Neural cell (in vitro differentiated cells): ENCODE data around the gene PGA3. TPM values are rescaled to one million over a fixed set of nuclear protein-coding genes. Genes with fewer than 3 reads are reported as not detected.
"Not testable (repeated sequence)": the region's sequence is repeated elsewhere in the genome, so short reads cannot be mapped to it uniquely, and the experiment has no call there.

Source experiments
- H2AFZ ChIP-seq: fragments of 200-600, 300-800 bp; sonication (generic), shearing (Covaris generic); 2 replicates; pipeline ENCODE4 v1.6.0; 2014; ENCODE audit warnings: low read depth, mild to moderate bottlenecking, antibody characterized with exemption, low read length, moderate library complexity
- H3F3A ChIP-seq: fragments of 200-600 bp; shearing (Covaris generic); 2 replicates; pipeline ENCODE4 v1.6.1; 2016; ENCODE audit warnings: mild to moderate bottlenecking, moderate library complexity, mixed read lengths, antibody characterized with exemption, low read length; ENCODE audit not compliant: insufficient read depth, poor library complexity, severe bottlenecking
- H3K27ac ChIP-seq: fragments of 200-600, 300-800 bp; sonication (generic), shearing (Covaris generic); 2 replicates; pipeline ENCODE4 v1.5.1; 2014; ENCODE audit warnings: mild to moderate bottlenecking, low read length, moderate library complexity
- H3K27me3 ChIP-seq: fragments of 300-800, 200-600 bp; sonication (generic), shearing (Covaris generic); 2 replicates; pipeline ENCODE4 v1.6.0; 2014; ENCODE audit warnings: mild to moderate bottlenecking, low read depth, low read length, moderate library complexity; ENCODE audit not compliant: insufficient read depth
- H3K36me3 ChIP-seq: fragments of 300-800, 200-600 bp; sonication (generic), shearing (Covaris generic); 2 replicates; pipeline ENCODE4 v1.5.1; 2014; ENCODE audit warnings: mild to moderate bottlenecking, antibody characterized with exemption, low read length, moderate library complexity; ENCODE audit not compliant: insufficient read depth
- H3K4me2 ChIP-seq: fragments of 300-800, 200-600 bp; sonication (generic), shearing (Covaris generic); 2 replicates; pipeline ENCODE4 v1.6.0; 2014; ENCODE audit warnings: mild to moderate bottlenecking, low read length
- H3K4me3 ChIP-seq: fragments of 300-800, 200-600 bp; sonication (generic), shearing (Covaris generic); 2 replicates; pipeline ENCODE4 v1.5.1; 2014; ENCODE audit warnings: mild to moderate bottlenecking, low read length, moderate library complexity
- H3K79me2 ChIP-seq: fragments of 200-600 bp; shearing (Covaris generic); replicated peaks from 2 replicates; pipeline ENCODE4 v1.6.0; 2014; ENCODE audit warnings: mild to moderate bottlenecking, low read length, moderate library complexity; ENCODE audit not compliant: insufficient read depth
- H3K9ac ChIP-seq: fragments of 300-800, 200-600 bp; sonication (generic), shearing (Covaris generic); 2 replicates; pipeline ENCODE4 v1.6.1; 2016; ENCODE audit warnings: mild to moderate bottlenecking, low read length, mixed read lengths
- H3K9me2 ChIP-seq: fragments of 200-600 bp; shearing (Covaris generic); 2 replicates; pipeline ENCODE4 v1.6.1; 2016; ENCODE audit warnings: mild to moderate bottlenecking, low read length, mixed read lengths; ENCODE audit not compliant: insufficient read depth
- H3K9me3 ChIP-seq: fragments of 200-600, 300-800 bp; sonication (generic), shearing (Covaris generic); 2 replicates; pipeline ENCODE4 v1.6.1; 2016; ENCODE audit warnings: mild to moderate bottlenecking, mixed run types, low read length, moderate library complexity, mixed read lengths
- H4K20me1 ChIP-seq: fragments of 200-600 bp; shearing (Covaris generic); 2 replicates; pipeline ENCODE4 v1.6.1; 2016; ENCODE audit warnings: mild to moderate bottlenecking, mixed run types; ENCODE audit not compliant: insufficient read depth
- CTCF ChIP-seq: fragments of 450-650 bp; IDR thresholded peaks from 2 replicates; pipeline ENCODE4 v1.5.1; 2014; ENCODE audit warnings: antibody characterized with exemption, mild to moderate bottlenecking, moderate library complexity; ENCODE audit not compliant: poor library complexity, severe bottlenecking
- EP300 ChIP-seq: fragments of 450-650 bp; conservative IDR thresholded peaks from 2 replicates; pipeline ENCODE4 v1.6.1; 2014; ENCODE audit warnings: antibody characterized with exemption, mild to moderate bottlenecking, moderate library complexity; ENCODE audit not compliant: poor library complexity, severe bottlenecking
- EZH2 ChIP-seq: fragments of 200-600, 300-800 bp; shearing (Covaris generic), sonication (generic); IDR thresholded peaks from 2 replicates; pipeline ENCODE4 v1.6.1; 2014; ENCODE audit warnings: antibody characterized with exemption, low read length, borderline replicate concordance, mild to moderate bottlenecking; ENCODE audit not compliant: insufficient read depth, poor library complexity, severe bottlenecking
- MXI1 ChIP-seq: fragments of 450-650 bp; conservative IDR thresholded peaks from 2 replicates; pipeline ENCODE4 v1.6.1; 2014; ENCODE audit warnings: antibody characterized with exemption, mild to moderate bottlenecking; ENCODE audit not compliant: poor library complexity, severe bottlenecking
- POLR2AphosphoS5 ChIP-seq: IDR thresholded peaks from 2 replicates; pipeline ENCODE4 v1.6.1; 2012
- RAD21 ChIP-seq: fragments of 450-650 bp; conservative IDR thresholded peaks from 2 replicates; pipeline ENCODE4 v1.6.1; 2014; ENCODE audit warnings: antibody characterized with exemption, mild to moderate bottlenecking, moderate library complexity
- SMC3 ChIP-seq: fragments of 450-650 bp; conservative IDR thresholded peaks from 2 replicates; pipeline ENCODE4 v1.6.1; 2014; ENCODE audit warnings: antibody characterized with exemption, mild to moderate bottlenecking, moderate library complexity; ENCODE audit not compliant: poor library complexity
- TAF1 ChIP-seq: IDR thresholded peaks from 2 replicates; pipeline ENCODE4 v1.6.1; 2012; ENCODE audit warnings: low read depth
- polyA plus RNA-seq: library from polyadenylated mRNA; depleted of rRNA; stranded (reverse); fragments of >200 nt; gene quantifications from 2 replicates; pipeline ENCODE4 v1.2.3, GENCODE V29; 2014

PGA3 gene
- polyA plus RNA-seq, 1 donor from 2014 or later = not detected

GRCh38 chr11:61164606-61165424, 38.5 kb upstream of the PGA3 start:
- no peak overlapping the region for H3K27ac ChIP-seq
- no peaks in the 10 kb centered on the region for H3K27me3 ChIP-seq
- TF ChIP-seq POLR2AphosphoS5 (no peak), RAD21 (no peak), MXI1 (no peak), CTCF (no peak)
- no peaks in the 10 kb centered on the region for H3F3A ChIP-seq
- H3K9me2 ChIP-seq = no peaks in the 10 kb centered on the region
- no peaks in the 10 kb centered on the region for H3K9me3 ChIP-seq
- no peak overlapping the region for H3K4me2 ChIP-seq
- H3K79me2 ChIP-seq = no peaks in the 10 kb centered on the region
- no peak overlapping the region for H2AFZ ChIP-seq
- no peaks in the 10 kb centered on the region for H4K20me1 ChIP-seq
- H3K4me3 ChIP-seq = no peak overlapping the region
- no peaks in the 10 kb centered on the region for H3K36me3 ChIP-seq
- H3K9ac ChIP-seq = no peak overlapping the region

GRCh38 chr11:61165785-61166184, 37.5 kb upstream of the PGA3 start:
- H3K27me3 ChIP-seq, H3K27ac ChIP-seq, H2AFZ ChIP-seq, H3K9ac ChIP-seq, H3F3A ChIP-seq, H3K9me2 ChIP-seq, H3K4me3 ChIP-seq, H3K9me3 ChIP-seq, H4K20me1 ChIP-seq, H3K36me3 ChIP-seq, H3K79me2 ChIP-seq, H3K4me2 ChIP-seq: not testable (repeated sequence)

GRCh38 chr11:61166331-61166730, 37.0 kb upstream of the PGA3 start:
- H3K9ac ChIP-seq, H3K4me3 ChIP-seq, H3K79me2 ChIP-seq, H4K20me1 ChIP-seq, H3K27me3 ChIP-seq, H3K36me3 ChIP-seq, H3K9me3 ChIP-seq, H2AFZ ChIP-seq, H3F3A ChIP-seq, H3K9me2 ChIP-seq, H3K27ac ChIP-seq, H3K4me2 ChIP-seq: not testable (repeated sequence)

DNA sequence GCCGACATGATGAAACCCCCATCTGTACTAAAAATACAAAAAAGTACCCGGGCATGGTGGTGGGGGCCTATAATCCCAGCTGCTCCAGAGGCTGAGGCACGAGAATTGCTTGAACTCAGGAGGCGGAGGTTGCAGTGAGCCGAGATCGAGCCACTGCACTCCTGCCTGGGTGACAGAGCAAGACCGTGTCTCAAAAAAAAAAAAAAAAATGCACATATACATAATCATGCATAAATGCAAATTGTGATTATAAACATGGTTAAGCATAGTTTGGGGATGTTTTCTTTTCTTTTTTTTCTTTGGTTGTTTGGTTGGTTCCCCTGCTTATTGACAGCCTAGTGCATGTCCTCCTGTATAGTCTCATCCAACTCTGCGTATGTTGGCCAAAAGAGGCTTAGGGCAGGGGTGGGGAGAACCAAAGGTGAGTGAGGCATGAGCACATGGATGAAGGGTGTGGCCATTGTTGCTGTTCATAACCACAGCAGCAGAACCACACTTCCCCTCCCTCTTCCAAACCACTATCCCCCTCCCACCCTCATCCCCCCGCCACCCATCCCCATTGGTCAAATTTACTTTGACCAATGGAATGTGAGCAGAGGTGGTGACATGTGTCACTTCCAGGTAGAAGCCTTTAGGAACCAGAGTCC, 35.1 kb upstream of the PGA3 start:
- no peak overlapping the region for H3K4me2 ChIP-seq
- H3K9me2 ChIP-seq = no peaks in the 10 kb centered on the region
- no peaks in the 10 kb centered on the region for H3K36me3 ChIP-seq
- H3F3A ChIP-seq = no peaks in the 10 kb centered on the region
- H3K4me3 ChIP-seq = no peak overlapping the region
- no peaks in the 10 kb centered on the region for H3K9me3 ChIP-seq
- TF ChIP-seq RAD21 = no peak
- TF ChIP-seq CTCF = no peak
- no peak for TF ChIP-seq EZH2
- TF ChIP-seq EP300 = no peak
- TF ChIP-seq SMC3 = no peak
- no peak for TF ChIP-seq TAF1
- TF ChIP-seq MXI1 = no peak
- no peak overlapping the region for H2AFZ ChIP-seq
- no peaks in the 10 kb centered on the region for H3K27me3 ChIP-seq
- H4K20me1 ChIP-seq = no peaks in the 10 kb centered on the region
- no peak overlapping the region for H3K27ac ChIP-seq
- H3K79me2 ChIP-seq = no peaks in the 10 kb centered on the region
- no peak overlapping the region for H3K9ac ChIP-seq
